Loucy (cell line): ENCODE measurements around the gene PSMC3IP.

ENCODE experiments used
- CTCF ChIP-seq: fragments of 200-600 bp; sonication (generic); conservative IDR thresholded peaks from 2 replicates; pipeline ENCODE4 v1.5.1; 2014; ENCODE audit warnings: mild to moderate bottlenecking, antibody characterized with exemption, low read length
- EZH2phosphoT487 ChIP-seq: fragments of 200-600 bp; IDR thresholded peaks from 2 replicates; pipeline ENCODE4 v1.6.1; 2018; ENCODE audit warnings: antibody characterized with exemption, mild to moderate bottlenecking, moderate library complexity, borderline replicate concordance

GRCh38 chr17:42590886-42591285 is 13.4 kb upstream of the PSMC3IP start:
- TF ChIP-seq CTCF (no peak), EZH2phosphoT487 (no peak)
